HepG2 (cell line): ENCODE data around the gene GNG5. TPM values are rescaled to one million over a fixed set of nuclear protein-coding genes. Genes with fewer than 3 reads are reported as not detected.
A peak's percentile ranks its signal among the peaks of the same experiment; 100 is the strongest.

Experiments used
- ATF7 ChIP-seq, 2 experiments: fragments of 450-650 bp in 1 of 2; sonication (generic) in 1 of 2; formaldehyde crosslinking in 1 of 2; IDR thresholded peaks; 2 replicates each; pipeline versions ENCODE4 v1.4.0 to v1.6.1; 2016 to 2020; ENCODE audit warnings: antibody characterized with exemption in 1 of 2, mild to moderate bottlenecking in 1 of 2, missing genetic modification reagents in 1 of 2
- ATRX ChIP-seq: sonication (generic); formaldehyde crosslinking; IDR thresholded peaks from 2 replicates; pipeline ENCODE4 v1.4.0; 2020; ENCODE audit warnings: missing genetic modification reagents, borderline replicate concordance
- DMAP1 ChIP-seq: IDR thresholded peaks from 2 replicates; pipeline ENCODE4 v1.6.1; 2016
- FOXA1 ChIP-seq, 2 experiments: fragments of 450-650 bp in 1 of 2; sonication (generic) in 1 of 2; formaldehyde crosslinking in 1 of 2; IDR thresholded peaks; 2 replicates each; pipeline versions ENCODE4 v1.4.0 to v1.6.1; 2016 to 2020; ENCODE audit warnings: missing genetic modification reagents in 1 of 2
- MXD4 ChIP-seq: IDR thresholded peaks from 2 replicates; pipeline ENCODE4 v1.6.1; 2016; ENCODE audit warnings: mild to moderate bottlenecking, missing biosample characterization, missing genetic modification reagents
- RAD21 ChIP-seq: fragments of 450-650 bp; formaldehyde crosslinking; IDR thresholded peaks from 2 replicates; pipeline ENCODE4 v1.5.0; 2020; ENCODE audit warnings: mild to moderate bottlenecking
- SMC3 ChIP-seq: IDR thresholded peaks from 2 replicates; pipeline ENCODE4 v1.6.1; 2011; ENCODE audit warnings: low read length, improper control_type of control experiment
- SOX13 ChIP-seq, 3 experiments: fragments of 450-650 bp in 1 of 3; sonication (generic) in 1 of 3; formaldehyde crosslinking in 1 of 3; IDR thresholded peaks in 2 of 3; conservative IDR thresholded peaks in 1 of 3; 2 replicates each; pipeline versions ENCODE4 v1.5.0 to v1.6.1; 2016 to 2020; ENCODE audit warnings: antibody characterized with exemption in 1 of 3, mild to moderate bottlenecking in 1 of 3, missing compliant biosample characterization in 1 of 3, missing genetic modification reagents in 1 of 3, moderate library complexity in 1 of 3
- ZFP1 ChIP-seq: IDR thresholded peaks from 2 replicates; pipeline ENCODE4 v1.6.1; 2016
- ZFP36L2 ChIP-seq: sonication (generic); formaldehyde crosslinking; IDR thresholded peaks from 2 replicates; pipeline ENCODE4 v1.4.0; 2020; ENCODE audit warnings: missing genetic modification reagents
- ZNF124 ChIP-seq: sonication (generic); formaldehyde crosslinking; IDR thresholded peaks from 2 replicates; pipeline ENCODE4 v1.4.0; 2020; ENCODE audit warnings: missing genetic modification reagents
- ZNF549 ChIP-seq: sonication (generic); formaldehyde crosslinking; IDR thresholded peaks from 2 replicates; pipeline ENCODE4 v1.5.0; 2020; ENCODE audit warnings: missing genetic modification reagents
- ZNF598 ChIP-seq: sonication (generic); formaldehyde crosslinking; IDR thresholded peaks from 2 replicates; pipeline ENCODE4 v1.5.1; 2020; ENCODE audit warnings: mild to moderate bottlenecking, missing genetic modification reagents, borderline replicate concordance
- polyA plus RNA-seq, 8 experiments: library from polyadenylated mRNA; depleted of rRNA in 3 of 8; stranded (reverse) in 7 of 8; unstranded in 1 of 8; fragments of >200 nt; fragmentation: Illumina TruSeq in 4 of 8; extraction: Trizol in 4 of 8; gene quantifications; 2 replicates each; pipeline versions ENCODE4 v1.2.1 to v1.2.3, GENCODE V29; 2011 to 2016; ENCODE audit warnings: low read depth in 4 of 8, missing spikeins in 1 of 8, mixed read lengths in 1 of 8; ENCODE audit not compliant: insufficient read depth in 1 of 8
- total RNA-seq, 5 experiments: library from RNA; depleted of rRNA; stranded (reverse); fragments of >200 nt; fragmentation: Illumina TruSeq; extraction: Trizol; gene quantifications; 2 replicates each; pipeline ENCODE4 v1.2.3, GENCODE V29; 2016; ENCODE audit warnings: low read depth in 1 of 5
- TF ChIP-seq, protein P1 (sequence below): sonication (generic); formaldehyde crosslinking; IDR thresholded peaks from 2 replicates; pipeline ENCODE4 v1.5.1; 2020; ENCODE audit warnings: mild to moderate bottlenecking, missing genetic modification reagents
- TF ChIP-seq, protein P2 (sequence below): sonication (generic); formaldehyde crosslinking; IDR thresholded peaks from 2 replicates; pipeline ENCODE4 v1.4.0; 2020; ENCODE audit warnings: low read depth, mild to moderate bottlenecking, missing genetic modification reagents
- TF ChIP-seq, protein P3 (sequence below): sonication (generic); formaldehyde crosslinking; IDR thresholded peaks from 2 replicates; pipeline ENCODE4 v1.4.0; 2020; ENCODE audit warnings: missing genetic modification reagents
- TF ChIP-seq, protein P4 (sequence below): sonication (generic); formaldehyde crosslinking; IDR thresholded peaks from 2 replicates; pipeline ENCODE4 v1.8.1; 2023; ENCODE audit warnings: missing genetic modification reagents, mild to moderate bottlenecking, borderline replicate concordance
- TF ChIP-seq, protein P5 (sequence below): sonication (generic); formaldehyde crosslinking; IDR thresholded peaks from 2 replicates; pipeline ENCODE4 v1.4.0; 2020; ENCODE audit warnings: low read depth, mild to moderate bottlenecking, missing genetic modification reagents
- TF ChIP-seq, protein P6 (sequence below): sonication (generic); formaldehyde crosslinking; IDR thresholded peaks from 2 replicates; pipeline ENCODE4 v1.8.0; 2022; ENCODE audit warnings: mild to moderate bottlenecking, missing genetic modification reagents; ENCODE audit not compliant: insufficient replicate concordance

The GNG5 gene
- total and polyA plus RNA-seq, 2 of the 13 experiments (the other 11 are each of a cell fraction or from before 2014, with no cell fraction given), result 103 to 137 TPM

DNA sequence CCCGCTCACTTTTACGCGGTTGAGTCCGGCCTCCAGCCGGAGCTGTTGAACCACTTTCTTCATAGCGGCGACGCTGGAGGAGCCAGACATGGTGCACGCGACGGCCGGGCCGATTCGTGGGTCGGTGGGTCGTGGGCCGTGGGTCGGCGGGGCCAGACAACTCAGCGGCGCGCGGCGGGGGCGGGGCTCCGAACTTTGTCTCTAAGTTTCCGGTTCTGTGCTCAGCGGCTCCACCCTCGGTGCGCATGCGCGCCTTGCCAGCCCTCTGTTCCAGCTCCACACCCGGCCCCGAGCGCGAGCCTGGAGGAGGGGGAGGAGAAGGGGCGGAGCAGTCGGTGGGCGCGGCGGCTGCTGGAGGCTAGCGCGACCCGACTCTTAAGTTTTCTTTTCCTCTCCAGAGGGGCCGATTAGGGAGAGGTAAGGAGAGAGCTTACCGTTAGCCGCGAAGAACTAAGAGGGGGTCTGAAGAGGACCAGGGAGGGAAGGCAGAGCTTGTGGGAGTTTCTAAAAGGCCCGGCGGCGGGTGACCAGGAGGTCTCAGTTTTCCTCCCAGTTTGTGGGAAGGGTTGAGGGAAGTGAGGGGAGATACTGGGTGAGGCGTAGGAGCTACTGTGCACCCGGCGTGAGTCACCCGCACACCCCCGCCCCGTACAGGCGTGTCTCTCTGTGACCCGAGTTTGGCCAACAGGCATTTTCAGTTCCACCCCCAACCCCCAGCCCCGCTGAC lies at the start of gene GNG5, which contains the start of gene SPATA1 (continued):
- TF ChIP-seq, protein P1, sequence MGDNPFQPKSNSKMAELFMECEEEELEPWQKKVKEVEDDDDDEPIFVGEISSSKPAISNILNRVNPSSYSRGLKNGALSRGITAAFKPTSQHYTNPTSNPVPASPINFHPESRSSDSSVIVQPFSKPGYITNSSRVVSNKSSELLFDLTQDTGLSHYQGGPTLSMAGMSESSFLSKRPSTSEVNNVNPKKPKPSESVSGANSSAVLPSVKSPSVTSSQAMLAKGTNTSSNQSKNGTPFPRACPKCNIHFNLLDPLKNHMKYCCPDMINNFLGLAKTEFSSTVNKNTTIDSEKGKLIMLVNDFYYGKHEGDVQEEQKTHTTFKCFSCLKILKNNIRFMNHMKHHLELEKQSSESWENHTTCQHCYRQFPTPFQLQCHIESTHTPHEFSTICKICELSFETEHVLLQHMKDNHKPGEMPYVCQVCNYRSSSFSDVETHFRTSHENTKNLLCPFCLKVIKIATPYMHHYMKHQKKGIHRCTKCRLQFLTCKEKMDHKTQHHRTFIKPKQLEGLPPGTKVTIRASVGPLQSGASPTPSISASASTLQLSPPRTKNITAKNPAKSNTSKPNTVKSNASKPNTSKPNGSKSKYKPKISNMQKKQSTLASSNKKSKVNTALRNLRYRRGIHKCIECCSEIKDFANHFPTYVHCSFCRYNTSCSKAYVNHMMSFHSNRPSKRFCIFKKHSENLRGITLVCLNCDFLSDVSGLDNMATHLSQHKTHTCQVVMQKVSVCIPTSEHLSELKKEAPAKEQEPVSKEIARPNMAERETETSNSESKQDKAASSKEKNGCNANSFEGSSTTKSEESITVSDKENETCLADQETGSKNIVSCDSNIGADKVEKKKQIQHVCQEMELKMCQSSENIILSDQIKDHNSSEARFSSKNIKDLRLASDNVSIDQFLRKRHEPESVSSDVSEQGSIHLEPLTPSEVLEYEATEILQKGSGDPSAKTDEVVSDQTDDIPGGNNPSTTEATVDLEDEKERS (CRISPR knock-in tag), result no peak
- TF ChIP-seq RAD21 (peak; percentile 33; the same call in 1 of the 2 replicates), ZNF124 (CRISPR knock-in tag) (no peak; the same call in 1 of the 2 replicates), SMC3 (no peak), ATRX (CRISPR knock-in tag) (no peak), MXD4 (CRISPR knock-in tag) (no peak), FOXA1 (IDR thresholded peaks at IDR 0.05) (no peak), FOXA1 (CRISPR knock-in tag; IDR thresholded peaks at IDR 0.05) (no peak), ZNF549 (CRISPR knock-in tag) (no peak), ATF7 (IDR thresholded peaks at IDR 0.05) (no peak), ATF7 (CRISPR knock-in tag; IDR thresholded peaks at IDR 0.05) (no peak), SOX13 (IDR thresholded peaks at IDR 0.05) (peak; percentile 53; the same call in 1 of the 2 replicates), SOX13 (CRISPR knock-in tag; conservative IDR thresholded peaks at IDR 0.05 in 1 of 2, IDR thresholded peaks at IDR 0.05 in 1 of 2) (no peak; a peak in 1 of 4 replicates), ZFP1 (no peak), DMAP1 (CRISPR knock-in tag) (peak; percentile 74; the same call in 1 of the 2 replicates), ZNF598 (0 out of 2 replicates have a peak, but pooled peaks have one; percentile 38), ZFP36L2 (CRISPR knock-in tag) (no peak)
- TF ChIP-seq, protein P2, sequence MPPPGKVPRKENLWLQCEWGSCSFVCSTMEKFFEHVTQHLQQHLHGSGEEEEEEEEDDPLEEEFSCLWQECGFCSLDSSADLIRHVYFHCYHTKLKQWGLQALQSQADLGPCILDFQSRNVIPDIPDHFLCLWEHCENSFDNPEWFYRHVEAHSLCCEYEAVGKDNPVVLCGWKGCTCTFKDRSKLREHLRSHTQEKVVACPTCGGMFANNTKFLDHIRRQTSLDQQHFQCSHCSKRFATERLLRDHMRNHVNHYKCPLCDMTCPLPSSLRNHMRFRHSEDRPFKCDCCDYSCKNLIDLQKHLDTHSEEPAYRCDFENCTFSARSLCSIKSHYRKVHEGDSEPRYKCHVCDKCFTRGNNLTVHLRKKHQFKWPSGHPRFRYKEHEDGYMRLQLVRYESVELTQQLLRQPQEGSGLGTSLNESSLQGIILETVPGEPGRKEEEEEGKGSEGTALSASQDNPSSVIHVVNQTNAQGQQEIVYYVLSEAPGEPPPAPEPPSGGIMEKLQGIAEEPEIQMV (CRISPR knock-in tag), result 0 out of 2 replicates have a peak, but pooled peaks have one; percentile 30
- TF ChIP-seq, protein P3, sequence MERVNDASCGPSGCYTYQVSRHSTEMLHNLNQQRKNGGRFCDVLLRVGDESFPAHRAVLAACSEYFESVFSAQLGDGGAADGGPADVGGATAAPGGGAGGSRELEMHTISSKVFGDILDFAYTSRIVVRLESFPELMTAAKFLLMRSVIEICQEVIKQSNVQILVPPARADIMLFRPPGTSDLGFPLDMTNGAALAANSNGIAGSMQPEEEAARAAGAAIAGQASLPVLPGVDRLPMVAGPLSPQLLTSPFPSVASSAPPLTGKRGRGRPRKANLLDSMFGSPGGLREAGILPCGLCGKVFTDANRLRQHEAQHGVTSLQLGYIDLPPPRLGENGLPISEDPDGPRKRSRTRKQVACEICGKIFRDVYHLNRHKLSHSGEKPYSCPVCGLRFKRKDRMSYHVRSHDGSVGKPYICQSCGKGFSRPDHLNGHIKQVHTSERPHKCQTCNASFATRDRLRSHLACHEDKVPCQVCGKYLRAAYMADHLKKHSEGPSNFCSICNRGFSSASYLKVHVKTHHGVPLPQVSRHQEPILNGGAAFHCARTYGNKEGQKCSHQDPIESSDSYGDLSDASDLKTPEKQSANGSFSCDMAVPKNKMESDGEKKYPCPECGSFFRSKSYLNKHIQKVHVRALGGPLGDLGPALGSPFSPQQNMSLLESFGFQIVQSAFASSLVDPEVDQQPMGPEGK (CRISPR knock-in tag), result peak; percentile 89
- TF ChIP-seq, protein P4, sequence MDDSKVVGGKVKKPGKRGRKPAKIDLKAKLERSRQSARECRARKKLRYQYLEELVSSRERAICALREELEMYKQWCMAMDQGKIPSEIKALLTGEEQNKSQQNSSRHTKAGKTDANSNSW (CRISPR knock-in tag), result 0 out of 2 replicates have a peak, but pooled peaks have one; percentile 21
- TF ChIP-seq, protein P5, sequence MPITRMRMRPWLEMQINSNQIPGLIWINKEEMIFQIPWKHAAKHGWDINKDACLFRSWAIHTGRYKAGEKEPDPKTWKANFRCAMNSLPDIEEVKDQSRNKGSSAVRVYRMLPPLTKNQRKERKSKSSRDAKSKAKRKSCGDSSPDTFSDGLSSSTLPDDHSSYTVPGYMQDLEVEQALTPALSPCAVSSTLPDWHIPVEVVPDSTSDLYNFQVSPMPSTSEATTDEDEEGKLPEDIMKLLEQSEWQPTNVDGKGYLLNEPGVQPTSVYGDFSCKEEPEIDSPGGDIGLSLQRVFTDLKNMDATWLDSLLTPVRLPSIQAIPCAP, result no peak
- TF ChIP-seq, protein P6, sequence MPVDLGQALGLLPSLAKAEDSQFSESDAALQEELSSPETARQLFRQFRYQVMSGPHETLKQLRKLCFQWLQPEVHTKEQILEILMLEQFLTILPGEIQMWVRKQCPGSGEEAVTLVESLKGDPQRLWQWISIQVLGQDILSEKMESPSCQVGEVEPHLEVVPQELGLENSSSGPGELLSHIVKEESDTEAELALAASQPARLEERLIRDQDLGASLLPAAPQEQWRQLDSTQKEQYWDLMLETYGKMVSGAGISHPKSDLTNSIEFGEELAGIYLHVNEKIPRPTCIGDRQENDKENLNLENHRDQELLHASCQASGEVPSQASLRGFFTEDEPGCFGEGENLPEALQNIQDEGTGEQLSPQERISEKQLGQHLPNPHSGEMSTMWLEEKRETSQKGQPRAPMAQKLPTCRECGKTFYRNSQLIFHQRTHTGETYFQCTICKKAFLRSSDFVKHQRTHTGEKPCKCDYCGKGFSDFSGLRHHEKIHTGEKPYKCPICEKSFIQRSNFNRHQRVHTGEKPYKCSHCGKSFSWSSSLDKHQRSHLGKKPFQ (CRISPR knock-in tag), result no peak
